Measurements from ENCODE around the gene TARBP1. TPM values are rescaled to one million over a fixed set of nuclear protein-coding genes. Genes with fewer than 3 reads are reported as not detected.
"Not testable (repeated sequence)": the region's sequence is repeated elsewhere in the genome, so short reads cannot be mapped to it uniquely, and the experiment has no call there.

The TARBP1 gene
- total and polyA plus RNA-seq, 12 donors, result 9.2 to 79.7 (median 14.4) TPM

DNA sequence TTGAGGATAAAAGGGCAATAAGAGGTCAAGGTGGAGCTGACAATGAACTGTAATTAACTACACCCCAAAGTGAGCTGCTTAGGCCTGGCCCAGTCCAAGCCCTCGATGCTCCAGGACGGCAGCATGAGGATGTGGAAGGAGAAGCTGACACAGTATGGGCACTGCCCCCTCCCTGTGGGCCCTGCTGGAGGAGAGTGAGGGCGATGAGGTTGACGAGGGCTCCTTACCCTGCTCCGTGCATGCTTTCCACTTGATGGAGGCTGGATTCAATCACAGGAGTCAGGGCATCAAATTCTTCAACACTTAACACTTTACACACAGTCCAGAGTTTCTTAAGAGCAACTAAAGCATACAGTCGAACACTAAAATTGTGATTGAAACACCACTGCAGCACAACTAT, 73.3 kb downstream of the TARBP1 start:
- Histone ChIP-seq H3K27ac (no peak overlapping the region), H3K9me3 (replicated peaks in 1 of 3) (no peaks in the 10 kb centered on the region), H3K4me1 (replicated peaks in 1 of 2) (no peaks in the 10 kb centered on the region), H3K27me3 (no peaks in the 10 kb centered on the region), H3K36me3 (replicated peaks in 1 of 2) (peaks cover 0 to 4% of the 10 kb centered on the region in 2 donors), H3K4me3 (no peak overlapping the region)
- intact Hi-C loops (cut with DNase I), result no loop called here
- no peak for DNase-seq
- TF ChIP-seq, protein P1, sequence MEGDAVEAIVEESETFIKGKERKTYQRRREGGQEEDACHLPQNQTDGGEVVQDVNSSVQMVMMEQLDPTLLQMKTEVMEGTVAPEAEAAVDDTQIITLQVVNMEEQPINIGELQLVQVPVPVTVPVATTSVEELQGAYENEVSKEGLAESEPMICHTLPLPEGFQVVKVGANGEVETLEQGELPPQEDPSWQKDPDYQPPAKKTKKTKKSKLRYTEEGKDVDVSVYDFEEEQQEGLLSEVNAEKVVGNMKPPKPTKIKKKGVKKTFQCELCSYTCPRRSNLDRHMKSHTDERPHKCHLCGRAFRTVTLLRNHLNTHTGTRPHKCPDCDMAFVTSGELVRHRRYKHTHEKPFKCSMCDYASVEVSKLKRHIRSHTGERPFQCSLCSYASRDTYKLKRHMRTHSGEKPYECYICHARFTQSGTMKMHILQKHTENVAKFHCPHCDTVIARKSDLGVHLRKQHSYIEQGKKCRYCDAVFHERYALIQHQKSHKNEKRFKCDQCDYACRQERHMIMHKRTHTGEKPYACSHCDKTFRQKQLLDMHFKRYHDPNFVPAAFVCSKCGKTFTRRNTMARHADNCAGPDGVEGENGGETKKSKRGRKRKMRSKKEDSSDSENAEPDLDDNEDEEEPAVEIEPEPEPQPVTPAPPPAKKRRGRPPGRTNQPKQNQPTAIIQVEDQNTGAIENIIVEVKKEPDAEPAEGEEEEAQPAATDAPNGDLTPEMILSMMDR (IDR thresholded peaks at IDR 0.05), result no peak
- no peak for TF ChIP-seq POLR2A (IDR thresholded peaks at IDR 0.05)
- 80 to 86% (median 83%) methylated on average over 4 to 6 of the region's 6 CpGs for WGBS, 4 donors

- intact Hi-C loops (cut with DNase I), result no loop called here
Observed at GRCh38 chr1:234402939-234403338, 76.0 kb downstream of the TARBP1 start.

GRCh38 chr1:234401658-234402057, 77.3 kb downstream of the TARBP1 start:
- Histone ChIP-seq H3K4me3 (no peak overlapping the region), H3K27me3 (no peaks in the 10 kb centered on the region), H3K4me1 (replicated peaks in 1 of 2) (peaks cover 5% of the 10 kb centered on the region in 2 donors), H3K36me3 (replicated peaks in 1 of 2) (peaks cover 0 to 4% of the 10 kb centered on the region in 2 donors), H3K9me3 (replicated peaks in 1 of 3) (no peaks in the 10 kb centered on the region), H3K27ac (no peak overlapping the region)
- TF ChIP-seq, protein P1 (IDR thresholded peaks at IDR 0.05), result no peak
- TF ChIP-seq POLR2A (IDR thresholded peaks at IDR 0.05), result no peak
- intact Hi-C loops (cut with DNase I), result no loop called here
- DNase-seq, result no peak
- 95 to 98% (median 97%) methylated on average over 3 of the region's 3 CpGs for WGBS, 4 donors

More at GRCh38 chr1:234402939-234403338, 76.0 kb downstream of the TARBP1 start:
- WGBS, 4 donors, result 91 to 95% (median 93%) methylated on average over 3 of the region's 3 CpGs
- Histone ChIP-seq H3K4me1 (replicated peaks in 1 of 2) (peaks cover 5% of the 10 kb centered on the region in 2 donors), H3K36me3 (replicated peaks in 1 of 2) (peaks cover 0 to 4% of the 10 kb centered on the region in 2 donors), H3K4me3 (no peak overlapping the region), H3K27me3 (no peaks in the 10 kb centered on the region), H3K9me3 (replicated peaks in 1 of 3) (no peaks in the 10 kb centered on the region), H3K27ac (no peak overlapping the region)
- TF ChIP-seq POLR2A (IDR thresholded peaks at IDR 0.05), result no peak
- TF ChIP-seq, protein P1 (IDR thresholded peaks at IDR 0.05), result no peak
- no peak for DNase-seq

DNA sequence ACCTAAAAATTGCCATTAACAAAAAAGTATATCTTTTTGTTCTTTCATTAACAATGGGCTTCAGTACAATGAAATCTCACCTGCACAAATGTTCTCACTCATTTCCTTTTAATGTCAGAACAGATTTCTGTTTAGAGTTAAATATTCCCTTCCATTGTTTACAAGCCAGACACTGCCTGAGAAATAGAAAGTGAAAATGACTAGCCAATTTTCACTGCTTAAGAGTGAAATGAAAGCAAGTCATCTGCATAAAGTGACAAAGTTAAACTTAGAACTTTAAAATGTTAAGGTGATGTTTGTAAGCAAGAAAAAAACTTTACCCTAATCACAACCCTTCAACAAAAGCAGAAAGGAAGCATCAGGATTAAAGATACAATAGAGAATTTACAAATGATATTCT, 78.2 kb downstream of the TARBP1 start:
- H3K4me1 ChIP-seq (replicated peaks in 1 of 2), result peaks cover 5% of the 10 kb centered on the region in 2 donors
- DNase-seq, result no peak
- intact Hi-C loops (cut with DNase I), result no loop called here
- TF ChIP-seq, protein P1 (IDR thresholded peaks at IDR 0.05), result no peak
- no peak for TF ChIP-seq POLR2A (IDR thresholded peaks at IDR 0.05)
- no peak overlapping the region for H3K4me3 ChIP-seq
- no peak overlapping the region for H3K27ac ChIP-seq
- H3K36me3 ChIP-seq (replicated peaks in 1 of 2), result peaks cover 0 to 2% of the 10 kb centered on the region in 2 donors
- H3K9me3 ChIP-seq (replicated peaks in 1 of 3), result no peaks in the 10 kb centered on the region
- no peaks in the 10 kb centered on the region for H3K27me3 ChIP-seq

DNA sequence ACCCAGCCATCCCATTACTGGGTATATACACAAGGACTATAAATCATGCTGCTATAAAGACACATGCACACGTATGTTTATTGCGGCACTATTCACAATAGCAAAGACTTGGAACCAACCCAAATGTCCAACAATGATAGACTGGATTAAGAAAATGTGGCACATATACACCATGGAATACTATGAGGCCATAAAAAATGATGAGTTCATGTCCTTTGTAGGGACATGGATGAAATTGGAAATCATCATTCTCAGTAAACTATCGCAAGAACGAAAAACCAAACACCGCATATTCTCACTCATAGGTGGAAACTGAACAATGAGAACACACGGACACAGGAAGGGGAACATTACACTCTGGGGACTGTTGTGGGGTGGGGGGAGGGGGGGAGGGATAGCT, 79.5 kb downstream of the TARBP1 start:
- H3K27me3 ChIP-seq; H3K4me1 ChIP-seq (replicated peaks in 1 of 2); DNase-seq; H3K36me3 ChIP-seq (replicated peaks in 1 of 2); H3K9me3 ChIP-seq (replicated peaks in 1 of 3); H3K27ac ChIP-seq; H3K4me3 ChIP-seq; intact Hi-C loops (cut with DNase I): not testable (repeated sequence)
- 89 to 98% (median 97%) methylated on average over 6 of the region's 6 CpGs for WGBS, 4 donors

All from adrenal gland (tissue), 12 donors.